ENCODE measurements around the gene PICK1.
"Not testable (repeated sequence)": the region's sequence is repeated elsewhere in the genome, so short reads cannot be mapped to it uniquely, and the experiment has no call there.

PICK1 gene

DNA sequence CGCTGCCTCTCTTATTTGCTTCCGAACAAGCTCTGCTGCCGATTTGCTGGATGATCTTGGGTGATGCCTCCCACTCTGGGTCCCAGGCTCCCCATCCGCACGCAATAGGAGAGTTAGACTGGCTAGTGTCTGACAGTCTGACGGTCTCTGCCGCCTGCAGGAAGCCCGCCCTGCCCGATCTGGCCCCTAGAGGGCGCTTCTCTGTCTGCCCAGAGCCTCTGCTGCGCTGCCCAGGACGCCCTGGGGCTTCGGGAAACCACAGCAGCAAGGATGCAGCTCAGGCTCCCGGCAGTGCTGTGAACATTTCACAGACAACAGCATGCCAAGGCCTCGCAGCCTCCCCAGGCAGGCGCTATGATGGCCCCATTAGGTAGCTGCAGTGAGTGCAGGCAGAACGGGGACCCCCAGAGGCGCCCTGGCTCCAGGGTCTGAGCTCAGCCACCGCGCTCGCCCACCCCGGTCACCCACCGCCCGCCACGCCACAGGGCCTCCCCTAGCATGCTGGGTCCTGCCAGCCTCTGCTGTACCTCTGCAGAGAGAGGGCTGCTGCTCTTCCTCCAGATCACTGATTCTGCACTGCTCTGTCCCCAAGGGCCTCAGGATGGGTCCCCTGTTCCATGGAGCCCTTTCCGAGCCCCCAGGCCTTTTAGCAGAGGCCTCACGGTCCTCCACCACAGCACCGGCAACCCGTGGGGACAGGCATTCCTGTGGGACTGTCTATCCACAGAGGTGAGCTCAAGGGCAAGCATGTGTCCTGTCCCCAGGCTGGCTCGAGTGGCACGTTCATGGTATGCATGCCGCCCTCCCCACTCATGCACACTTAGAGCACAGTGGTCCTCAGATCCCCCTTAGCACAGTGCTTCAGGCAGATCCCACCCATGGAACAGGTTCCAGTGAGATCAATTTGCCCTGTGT lies 57.5 kb downstream of the PICK1 start:
- peak; percentile 86 for DNase-seq (ENCODE audit: low spot score)

DNA sequence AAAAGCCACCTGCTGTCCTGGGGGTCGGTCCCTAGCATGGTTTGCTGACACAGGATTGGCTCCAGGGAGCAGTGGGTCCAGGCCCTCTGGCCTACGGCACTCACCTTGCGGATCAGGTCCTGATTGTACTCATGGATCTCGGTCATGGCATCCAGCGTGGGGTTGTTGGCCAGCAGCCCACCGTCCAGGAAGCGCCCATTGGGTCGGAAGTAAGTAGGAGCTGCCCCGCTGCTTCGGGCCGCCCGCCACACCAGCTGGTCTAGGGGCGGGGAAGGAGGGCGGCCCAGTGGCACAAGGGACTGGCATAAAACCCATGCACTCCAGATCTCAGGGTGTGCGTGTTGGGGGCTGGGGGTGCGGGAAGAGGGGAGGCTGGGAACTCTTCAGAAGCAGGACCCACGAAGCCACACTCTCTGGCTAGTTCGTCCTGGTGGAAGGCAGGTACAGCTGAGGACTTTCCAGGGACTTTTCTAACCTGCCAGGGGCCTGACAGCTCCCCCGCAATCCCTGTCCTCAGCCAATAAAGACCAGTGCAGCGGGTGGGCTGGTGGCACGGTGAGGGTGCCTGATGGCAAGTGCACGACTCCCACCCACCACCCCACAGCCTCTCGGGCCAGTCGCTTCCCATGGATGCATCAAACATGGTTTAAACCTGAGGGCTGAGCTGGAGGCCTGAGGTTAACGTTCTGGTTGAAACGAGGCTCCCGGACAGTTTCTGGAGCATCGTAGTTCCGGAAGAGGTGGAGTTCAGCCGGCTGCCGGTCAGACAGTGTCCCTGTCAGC lies 58.4 kb downstream of the PICK1 start:
- DNase-seq (ENCODE audit: low spot score), result peak; percentile 60

DNA sequence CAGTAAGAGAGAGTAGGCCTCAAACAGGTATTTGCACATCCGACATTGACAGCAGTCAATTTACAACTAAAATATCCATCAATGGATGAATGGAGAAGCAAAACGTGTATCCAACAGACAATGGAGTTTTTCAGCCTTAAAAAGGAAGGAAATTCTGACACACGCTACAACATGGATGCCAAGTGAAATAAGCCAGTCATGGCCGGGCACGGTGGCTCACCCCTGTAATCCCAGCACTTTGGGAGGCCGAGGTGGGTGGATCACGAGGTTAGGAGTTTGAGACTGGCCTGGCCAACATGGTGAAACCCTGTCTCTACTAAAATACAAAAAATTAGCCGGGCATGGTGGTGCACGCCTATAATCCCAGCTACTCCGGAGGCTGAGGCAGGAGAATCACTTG lies 60.4 kb downstream of the PICK1 start:
- DNase-seq (ENCODE audit: low spot score), result not testable (repeated sequence)

DNA sequence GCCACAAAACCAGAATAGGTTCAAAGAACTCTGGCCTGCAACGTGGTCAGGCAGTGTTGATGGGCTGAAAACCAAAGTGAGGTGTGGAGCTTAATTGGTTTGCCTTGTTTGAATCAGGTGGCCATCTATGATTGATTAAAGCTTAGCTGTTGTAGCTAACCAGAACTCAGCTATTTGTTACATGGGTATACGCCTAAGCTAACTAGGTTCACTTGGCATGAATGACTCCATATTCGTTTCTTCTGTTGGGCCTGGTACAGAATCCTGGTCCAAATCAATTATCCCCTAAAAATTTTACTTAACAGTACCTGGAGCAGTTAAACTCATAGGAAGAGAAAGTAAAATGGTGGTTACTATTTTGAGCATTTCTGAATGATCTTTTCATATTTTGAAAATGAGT lies 61.0 kb downstream of the PICK1 start:
- DNase-seq (ENCODE audit: low spot score), result no peak

DNA sequence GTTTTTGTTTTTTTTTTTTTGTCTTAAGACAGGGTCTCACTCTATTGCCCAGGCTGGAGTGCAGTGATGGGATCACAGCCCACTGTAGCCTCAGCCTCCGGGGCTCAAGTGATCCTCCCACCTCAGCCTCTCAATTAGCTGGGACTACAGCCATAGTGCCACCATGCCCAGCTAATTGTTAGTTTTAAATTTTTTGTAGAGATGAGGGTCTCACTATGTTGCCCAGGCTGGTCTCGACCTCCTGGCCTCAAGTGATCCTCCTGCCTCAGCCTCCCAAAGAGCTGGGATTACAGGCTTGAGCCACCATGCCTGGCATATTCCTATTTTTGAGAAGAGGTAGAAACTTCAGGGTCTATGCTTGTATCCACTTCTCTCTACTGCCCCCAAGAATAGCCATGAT lies 61.5 kb downstream of the PICK1 start:
- DNase-seq (ENCODE audit: low spot score), result not testable (repeated sequence)

DNA sequence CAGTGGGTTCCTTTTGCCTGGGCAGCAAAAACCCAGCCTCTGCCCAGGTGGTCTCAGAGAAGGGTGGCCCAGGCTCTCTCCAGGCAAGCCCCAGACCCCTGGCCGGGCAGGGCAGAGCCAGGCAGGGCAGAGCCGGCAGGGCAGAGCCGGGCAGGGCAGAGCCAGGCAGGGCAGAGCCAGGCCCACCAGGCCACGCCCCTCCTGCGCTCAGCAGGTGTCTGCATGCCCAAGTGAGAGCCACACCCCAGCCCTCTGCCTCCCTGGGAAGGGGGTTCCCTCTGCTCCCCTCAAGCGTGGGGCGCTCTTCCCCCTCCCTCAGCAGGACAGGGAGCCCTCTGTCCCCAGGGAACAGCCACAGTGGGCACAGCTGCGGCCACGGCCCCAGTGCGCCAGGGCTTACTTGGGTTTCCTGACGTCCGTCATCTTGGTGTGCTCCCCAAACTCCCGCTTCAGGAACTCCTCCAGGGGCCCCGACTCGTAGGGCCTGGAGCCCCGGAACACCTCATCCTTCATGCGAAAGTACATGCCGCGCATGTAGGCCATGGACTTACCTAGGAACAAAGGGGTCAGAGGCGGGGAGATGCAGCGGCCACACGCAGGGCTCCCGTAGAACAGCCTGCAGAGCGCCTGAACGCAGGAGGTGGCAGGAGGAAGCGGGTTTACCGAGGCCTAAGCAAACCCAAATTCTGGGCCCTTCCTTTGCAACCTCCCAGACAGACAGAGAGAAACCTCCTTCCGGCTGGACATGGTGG lies 63.3 kb downstream of the PICK1 start:
- DNase-seq (ENCODE audit: low spot score), result no peak

DNA sequence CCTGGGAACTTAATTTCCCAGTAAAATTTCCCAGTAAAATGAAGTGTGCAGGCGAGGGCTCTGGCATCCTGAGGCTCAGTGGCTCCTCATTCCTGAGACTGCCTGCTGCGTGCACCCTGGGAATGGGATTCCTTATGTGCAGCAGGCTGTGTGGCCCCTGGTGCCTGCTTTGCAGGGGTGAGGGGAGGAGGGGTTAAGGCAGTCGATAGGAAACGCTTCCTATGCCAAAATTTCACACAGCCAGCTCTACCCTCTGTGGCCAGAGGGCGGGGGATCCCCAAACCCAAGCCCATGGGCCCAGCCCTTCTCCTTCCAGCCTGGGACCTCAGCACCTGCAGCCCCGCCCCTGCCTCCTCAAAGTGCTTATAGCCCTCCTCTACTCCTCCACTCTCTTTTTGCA lies 65.4 kb downstream of the PICK1 start:
- no peak for DNase-seq (ENCODE audit: low spot score)

DNA sequence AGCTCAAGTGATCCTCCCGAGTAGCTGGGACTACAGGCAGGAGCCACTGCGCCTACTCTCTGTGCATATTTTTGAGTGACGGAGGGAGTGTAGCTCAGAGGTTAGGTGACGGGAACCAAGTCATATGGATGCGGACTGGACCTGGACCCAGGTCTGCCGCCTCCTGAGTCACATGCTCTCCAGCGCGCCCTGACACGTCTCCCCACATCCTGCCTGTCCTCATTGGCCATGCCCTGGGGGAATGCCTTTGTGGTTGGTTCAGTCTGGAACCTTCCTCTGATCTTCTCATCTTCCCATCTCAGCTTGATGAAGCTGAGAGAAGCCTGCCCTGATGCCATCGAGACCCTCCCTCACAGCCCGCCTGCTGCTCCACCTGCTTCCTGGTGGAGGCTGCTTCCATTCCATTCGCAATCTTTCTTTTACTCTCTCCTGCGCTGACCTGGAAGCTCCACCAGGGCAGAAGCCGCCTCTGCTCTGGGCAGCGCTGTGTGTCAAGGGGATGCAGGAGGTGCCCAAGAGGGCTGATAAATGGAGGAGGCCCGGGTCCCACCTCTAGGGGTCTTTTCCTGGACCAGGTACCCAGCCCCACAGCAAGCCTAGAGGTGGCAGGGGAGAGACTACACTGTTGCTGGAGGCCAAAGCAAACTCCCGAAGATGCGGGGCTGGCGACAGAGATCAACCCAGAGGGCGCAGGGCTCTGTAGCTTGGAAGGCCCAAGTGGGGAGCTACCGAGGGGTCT lies 67.2 kb downstream of the PICK1 start:
- DNase-seq (ENCODE audit: low spot score), result no peak

DNA sequence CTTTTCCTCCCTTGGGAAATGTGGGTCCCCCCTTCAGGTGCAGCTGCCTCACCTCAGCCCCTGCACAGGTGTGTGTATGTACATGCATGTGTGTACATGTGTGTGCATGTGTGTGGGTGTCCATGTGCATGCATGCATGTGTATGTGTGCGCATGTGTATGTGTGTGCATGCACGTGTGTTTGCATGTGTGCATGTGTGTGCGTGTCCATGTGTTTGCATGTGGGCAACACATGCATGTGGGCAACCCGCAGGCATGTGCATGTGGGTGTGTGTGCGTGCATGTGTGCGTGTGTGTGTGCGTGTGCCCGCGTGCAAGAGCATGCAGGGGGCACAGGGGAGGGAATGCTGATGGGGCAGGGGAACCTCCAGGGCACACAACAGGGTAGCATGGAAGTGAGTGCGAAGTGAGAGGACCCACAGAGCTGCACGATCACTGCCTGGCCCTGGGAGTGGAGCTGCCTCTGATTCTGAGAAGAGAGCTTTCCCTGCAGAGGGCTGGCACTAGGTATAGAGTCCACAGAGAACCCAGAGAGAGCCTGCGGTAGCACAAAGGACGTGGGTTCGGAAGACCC lies 67.9 kb downstream of the PICK1 start:
- DNase-seq (ENCODE audit: low spot score), result no peak

All from cerebellar cortex (tissue), 1 donor.